WERI-Rb-1 (cell line): ENCODE measurements around the gene ANO3.

Experiments
- DNase-seq: peaks from one replicate; pipeline ENCODE4 v3.0.0-alpha.2; 2020
- H3K27ac ChIP-seq: fragments of 250-450 bp; sonication (Bioruptor Pico); 2 replicates; pipeline ENCODE4 v1.5.1; 2020; ENCODE audit warnings: mild to moderate bottlenecking, moderate library complexity
- H3K27me3 ChIP-seq: fragments of 250-450 bp; sonication (Bioruptor Pico); 2 replicates; pipeline ENCODE4 v1.5.1; 2021; ENCODE audit warnings: mild to moderate bottlenecking, low read depth, moderate library complexity; ENCODE audit not compliant: insufficient read depth, severe bottlenecking
- H3K36me3 ChIP-seq: fragments of 250-450 bp; sonication (Bioruptor Pico); 2 replicates; pipeline ENCODE4 v1.5.1; 2020; ENCODE audit warnings: mild to moderate bottlenecking, moderate library complexity
- H3K4me3 ChIP-seq: 2 replicates; pipeline ENCODE4 v1.5.1; 2011; ENCODE audit warnings: low read depth, mild to moderate bottlenecking, control low read depth, low read length
- H3K9me3 ChIP-seq: fragments of 250-450 bp; sonication (Bioruptor Pico); 2 replicates; pipeline ENCODE4 v1.5.1; 2021; ENCODE audit warnings: mild to moderate bottlenecking, moderate library complexity; ENCODE audit not compliant: severe bottlenecking
- TF ChIP-seq, protein P1 (sequence below): IDR thresholded peaks from 2 replicates; pipeline ENCODE4 v1.5.1; 2011; ENCODE audit warnings: low read depth, mild to moderate bottlenecking, control low read depth, inconsistent platforms, low read length

The ANO3 gene

DNA sequence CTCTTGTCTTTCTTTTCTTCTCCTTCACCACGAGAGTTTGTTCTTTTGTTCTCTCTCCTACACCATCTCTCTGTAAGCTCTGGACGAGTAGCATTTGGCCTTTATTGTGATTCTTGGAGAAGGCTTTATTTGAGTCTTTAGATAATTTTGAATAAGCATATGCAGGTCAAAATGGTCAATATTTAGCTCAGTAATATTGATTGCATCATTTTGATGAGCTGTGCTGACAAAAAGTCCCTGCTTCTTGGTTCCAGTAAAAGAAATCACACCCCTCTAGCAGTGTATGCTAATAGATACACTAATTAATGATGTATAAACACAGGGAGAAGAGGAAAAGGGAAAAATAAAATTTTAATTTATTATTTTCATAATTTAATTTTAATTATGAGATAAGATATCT lies 266.0 kb downstream of the ANO3 start:
- no peaks in the 10 kb centered on the region for H3K9me3 ChIP-seq
- TF ChIP-seq, protein P1, sequence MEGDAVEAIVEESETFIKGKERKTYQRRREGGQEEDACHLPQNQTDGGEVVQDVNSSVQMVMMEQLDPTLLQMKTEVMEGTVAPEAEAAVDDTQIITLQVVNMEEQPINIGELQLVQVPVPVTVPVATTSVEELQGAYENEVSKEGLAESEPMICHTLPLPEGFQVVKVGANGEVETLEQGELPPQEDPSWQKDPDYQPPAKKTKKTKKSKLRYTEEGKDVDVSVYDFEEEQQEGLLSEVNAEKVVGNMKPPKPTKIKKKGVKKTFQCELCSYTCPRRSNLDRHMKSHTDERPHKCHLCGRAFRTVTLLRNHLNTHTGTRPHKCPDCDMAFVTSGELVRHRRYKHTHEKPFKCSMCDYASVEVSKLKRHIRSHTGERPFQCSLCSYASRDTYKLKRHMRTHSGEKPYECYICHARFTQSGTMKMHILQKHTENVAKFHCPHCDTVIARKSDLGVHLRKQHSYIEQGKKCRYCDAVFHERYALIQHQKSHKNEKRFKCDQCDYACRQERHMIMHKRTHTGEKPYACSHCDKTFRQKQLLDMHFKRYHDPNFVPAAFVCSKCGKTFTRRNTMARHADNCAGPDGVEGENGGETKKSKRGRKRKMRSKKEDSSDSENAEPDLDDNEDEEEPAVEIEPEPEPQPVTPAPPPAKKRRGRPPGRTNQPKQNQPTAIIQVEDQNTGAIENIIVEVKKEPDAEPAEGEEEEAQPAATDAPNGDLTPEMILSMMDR, result no peak
- H3K27ac ChIP-seq, result no peak overlapping the region
- no peaks in the 10 kb centered on the region for H3K27me3 ChIP-seq
- no peaks in the 10 kb centered on the region for H3K36me3 ChIP-seq
- no peak overlapping the region for H3K4me3 ChIP-seq
- DNase-seq, result no peak

DNA sequence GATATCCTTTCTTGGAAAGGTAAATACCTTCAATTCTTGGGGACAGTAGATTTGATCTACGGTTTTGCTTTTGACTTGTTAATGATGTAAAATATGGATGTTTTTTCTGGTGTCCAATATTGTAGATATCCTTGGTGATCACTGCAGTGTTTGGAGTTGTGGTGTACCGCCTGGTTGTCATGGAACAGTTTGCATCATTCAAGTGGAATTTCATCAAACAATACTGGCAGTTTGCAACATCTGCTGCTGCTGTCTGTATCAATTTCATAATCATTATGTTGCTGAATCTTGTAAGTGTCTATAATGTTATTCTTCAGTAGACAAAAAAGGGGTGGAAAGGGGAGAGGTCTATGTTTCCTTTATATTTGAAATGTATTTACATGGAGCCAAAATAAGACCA lies 267.5 kb downstream of the ANO3 start:
- Histone ChIP-seq H3K9me3 (no peaks in the 10 kb centered on the region), H3K4me3 (no peak overlapping the region), H3K27ac (no peak overlapping the region), H3K27me3 (no peaks in the 10 kb centered on the region), H3K36me3 (no peaks in the 10 kb centered on the region)
- no peak for DNase-seq
- TF ChIP-seq, protein P1, result no peak

DNA sequence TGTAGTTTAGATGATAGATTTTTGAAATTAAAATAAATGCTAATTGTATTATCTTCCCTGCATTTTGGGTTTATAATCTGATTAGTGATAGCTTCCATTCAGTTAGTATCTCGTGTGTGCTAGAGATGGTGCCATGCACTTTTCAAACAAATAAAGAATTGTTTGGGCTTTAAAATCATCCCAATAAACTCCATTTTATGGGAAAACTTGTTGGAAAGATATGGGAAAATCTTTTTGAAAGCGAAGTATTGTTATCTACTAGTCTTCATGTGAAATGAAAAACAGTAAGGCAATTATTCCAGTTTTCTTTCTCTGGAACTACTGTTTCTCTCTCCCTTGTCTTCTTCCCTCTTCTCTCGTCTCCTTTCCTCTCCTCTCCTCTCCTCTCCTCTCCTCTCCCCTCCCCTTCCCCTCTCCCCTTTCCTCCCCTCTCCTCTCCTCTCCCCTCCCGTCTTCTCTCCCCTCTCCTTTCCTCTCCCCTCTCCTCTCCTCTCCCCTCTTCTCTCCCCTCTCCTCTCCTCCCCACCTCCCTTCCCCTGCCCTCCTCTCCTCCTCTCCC lies 268.0 kb downstream of the ANO3 start:
- no peaks in the 10 kb centered on the region for H3K36me3 ChIP-seq
- H3K27me3 ChIP-seq, result no peaks in the 10 kb centered on the region
- no peak overlapping the region for H3K27ac ChIP-seq
- no peak for DNase-seq
- TF ChIP-seq, protein P1, result no peak
- H3K4me3 ChIP-seq, result no peak overlapping the region
- no peaks in the 10 kb centered on the region for H3K9me3 ChIP-seq

DNA sequence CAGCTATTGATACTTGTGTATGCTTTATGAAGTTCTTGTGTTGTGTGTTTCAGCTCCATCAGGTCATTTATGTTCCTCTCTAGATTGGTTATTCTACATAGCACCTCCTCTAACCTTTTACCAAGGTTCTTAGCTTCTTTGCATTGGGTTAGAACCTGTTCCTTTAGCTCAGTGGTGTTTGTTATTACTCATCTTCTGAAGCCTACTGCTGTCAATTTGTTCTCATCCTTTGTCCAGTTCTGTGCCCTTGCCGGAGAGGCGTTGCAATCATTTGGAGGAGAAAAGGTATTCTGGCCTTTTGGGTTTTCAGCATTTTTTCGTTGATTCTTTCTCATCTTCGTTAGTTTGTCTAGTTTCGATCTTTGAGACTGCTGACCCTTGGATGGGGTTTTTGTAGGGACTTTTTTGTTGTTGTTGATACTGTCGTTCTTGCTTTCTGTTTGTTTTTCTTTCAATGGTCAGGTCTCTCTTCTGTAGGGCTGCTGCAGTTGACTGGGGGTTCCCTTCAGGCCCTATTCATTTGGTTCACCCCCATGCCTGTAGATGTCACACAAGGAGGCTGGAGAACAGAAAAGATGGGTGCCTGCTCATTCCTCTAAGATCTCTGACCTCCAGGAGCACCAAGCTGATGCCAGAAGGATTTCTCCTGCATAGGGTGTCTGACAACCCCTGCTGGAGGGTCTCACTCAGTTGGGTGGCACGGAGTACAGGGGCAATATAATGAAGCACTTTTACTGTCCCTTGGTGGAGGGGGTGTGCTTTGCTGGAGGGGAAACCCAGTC lies 276.0 kb downstream of the ANO3 start:
- no peaks in the 10 kb centered on the region for H3K9me3 ChIP-seq
- DNase-seq, result no peak
- TF ChIP-seq, protein P1, result no peak

DNA sequence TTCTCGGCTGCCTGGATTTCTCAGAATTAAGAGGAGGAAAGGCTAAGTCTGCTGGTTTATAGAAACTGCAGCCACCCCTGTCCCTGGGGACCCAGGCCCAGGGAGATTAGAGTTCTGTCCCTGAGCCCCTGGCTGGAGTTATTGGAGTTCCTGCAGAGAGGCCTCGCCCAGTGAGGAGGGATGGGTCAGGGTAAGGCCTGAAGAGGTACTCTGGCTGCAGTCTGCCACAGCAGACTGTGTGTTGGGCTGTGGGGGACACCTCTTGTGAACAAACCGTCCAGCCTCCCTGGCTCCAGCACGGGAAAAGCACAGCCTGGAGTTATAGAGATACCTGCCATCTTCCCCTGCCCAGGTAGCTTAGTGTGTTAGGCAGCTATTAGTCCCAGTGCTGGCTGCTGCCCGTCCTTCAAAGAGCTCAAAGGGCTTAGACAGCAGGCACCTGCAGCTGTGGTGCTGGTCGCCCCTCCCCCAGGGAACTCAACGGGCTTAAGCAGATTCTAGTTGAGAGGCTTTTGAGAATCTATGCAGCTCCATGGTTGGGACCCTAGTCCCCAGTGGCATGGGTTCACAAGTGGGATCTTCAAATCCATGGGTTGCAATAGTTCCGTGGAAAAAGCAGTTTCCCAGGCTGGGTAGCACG lies 276.7 kb downstream of the ANO3 start:
- peak; percentile 78 for DNase-seq
- Histone ChIP-seq H3K27ac (no peak overlapping the region), H3K36me3 (no peaks in the 10 kb centered on the region), H3K27me3 (no peaks in the 10 kb centered on the region), H3K9me3 (no peaks in the 10 kb centered on the region), H3K4me3 (no peak overlapping the region)
- TF ChIP-seq, protein P1, result no peak

More for the DNA sequence above, 276.0 kb downstream of the ANO3 start:
- Histone ChIP-seq H3K27ac (no peak overlapping the region), H3K36me3 (no peaks in the 10 kb centered on the region), H3K4me3 (no peak overlapping the region), H3K27me3 (no peaks in the 10 kb centered on the region)
